GM18867 (cell line): ENCODE data around the gene HYI.
"Not testable (repeated sequence)": the region's sequence is repeated elsewhere in the genome, so short reads cannot be mapped to it uniquely, and the experiment has no call there.

Experiments used
- ATAC-seq: cut with Tn5 transposase; IDR thresholded peaks from one replicate; pipeline ENCODE4 v1.9.1; 2021; ENCODE audit warnings: mild to moderate bottlenecking, moderate library complexity; ENCODE audit not compliant: unreplicated experiment

The HYI gene

GRCh38 chr1:43432171-43432860 lies 21.4 kb downstream of the HYI start:
- no peak for ATAC-seq

DNA sequence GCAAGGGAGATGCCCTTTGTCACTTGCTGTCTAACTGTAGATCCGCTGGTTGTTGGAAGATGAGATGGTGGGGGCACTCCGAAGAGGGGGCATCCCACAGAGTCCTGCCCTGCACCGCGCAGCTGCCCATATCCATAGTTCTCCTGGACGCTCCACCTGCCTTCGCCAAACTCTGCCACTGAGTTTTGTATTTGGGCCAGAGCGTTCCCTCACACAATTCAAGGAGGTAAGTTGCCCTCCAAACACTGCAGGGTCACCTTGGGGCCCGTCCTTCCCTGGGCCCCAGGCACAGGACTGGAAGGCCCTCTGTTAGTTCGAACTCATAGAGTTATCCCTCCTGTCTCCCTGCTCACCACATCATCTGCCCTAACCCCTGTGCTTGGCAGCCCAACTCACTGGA lies 22.1 kb downstream of the HYI start:
- no peak for ATAC-seq

DNA sequence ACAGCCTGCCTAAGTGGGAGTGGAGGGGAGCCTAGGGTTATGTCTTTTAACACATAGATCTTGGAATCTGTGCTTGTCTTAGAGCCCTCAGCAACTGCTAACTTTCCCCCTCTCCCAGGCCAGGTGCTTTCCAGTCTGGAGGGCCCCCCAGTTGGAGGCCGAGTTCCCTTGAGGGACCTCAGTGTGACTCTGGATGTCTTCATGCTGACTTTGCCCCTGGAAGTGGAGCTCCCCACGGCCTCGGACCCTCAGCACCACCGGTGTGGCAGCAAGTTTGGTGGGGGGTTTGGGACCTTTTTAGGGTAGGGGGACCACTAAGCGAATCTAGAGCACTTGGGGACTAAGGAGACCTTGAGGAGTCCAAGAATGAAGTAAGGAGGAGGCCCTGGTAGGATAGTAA lies 22.9 kb downstream of the HYI start:
- no peak for ATAC-seq

DNA sequence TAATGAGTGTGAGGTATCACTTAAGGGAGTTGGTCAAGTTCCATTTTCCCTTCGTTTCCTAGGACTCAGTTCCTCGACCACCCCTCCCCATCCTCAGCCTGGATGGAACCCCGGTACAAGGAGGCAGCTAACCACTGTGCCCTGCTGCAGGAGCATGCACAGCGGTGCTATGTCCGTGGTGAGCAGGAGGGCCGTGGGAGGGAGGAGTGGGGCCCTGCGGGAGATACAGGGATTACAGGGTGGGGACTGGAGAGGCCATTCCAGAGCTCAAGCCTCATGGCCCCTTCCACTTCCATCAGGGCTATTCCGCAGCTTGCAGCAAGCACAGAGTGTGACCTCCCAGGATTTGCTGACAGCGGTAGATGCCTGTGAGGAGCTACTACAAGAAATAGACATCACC lies 25.8 kb downstream of the HYI start:
- no peak for ATAC-seq

DNA sequence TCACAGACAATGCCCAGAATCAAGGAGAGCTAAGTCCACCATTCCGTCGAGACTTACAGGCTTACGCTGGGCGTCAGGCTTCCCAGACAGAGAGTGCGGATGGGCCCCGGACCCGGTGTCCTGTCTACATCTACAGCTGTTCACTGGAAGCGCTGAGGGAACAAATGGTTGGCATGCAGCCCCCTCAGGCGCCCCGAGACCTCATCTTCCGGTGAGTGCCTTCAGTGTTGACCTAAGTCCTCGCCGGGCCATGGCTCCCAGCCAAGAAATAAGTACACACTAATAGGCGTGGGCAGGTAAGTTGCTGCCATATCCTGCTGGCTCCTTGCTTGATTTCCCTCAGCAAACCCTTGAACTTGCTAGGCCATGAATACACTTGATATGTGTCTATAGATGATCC lies 26.2 kb downstream of the HYI start:
- no peak for ATAC-seq

- no peak for ATAC-seq
These were observed 27.5 kb downstream of the HYI start for GRCh38 chr1:43426221-43426620.

DNA sequence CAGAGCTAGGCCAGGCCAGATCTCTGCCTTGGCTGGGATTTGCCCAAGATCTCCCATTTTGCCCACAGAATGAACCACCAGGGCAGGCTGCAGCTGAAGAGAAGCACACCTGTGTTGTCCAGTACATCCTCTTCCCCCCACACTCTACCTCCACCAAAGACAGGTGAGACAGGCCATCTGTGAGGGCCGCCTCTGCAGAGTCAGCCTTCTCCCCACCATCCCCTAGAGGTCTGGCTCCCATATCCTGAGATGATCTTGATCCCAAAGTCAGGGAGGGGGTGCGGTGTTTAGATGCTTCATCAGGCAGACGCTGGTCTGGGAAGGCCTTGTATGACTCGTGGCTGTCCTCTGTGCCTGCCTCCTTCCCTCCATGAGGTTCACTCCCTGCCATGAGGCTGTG lies 28.7 kb downstream of the HYI start:
- no peak for ATAC-seq

DNA sequence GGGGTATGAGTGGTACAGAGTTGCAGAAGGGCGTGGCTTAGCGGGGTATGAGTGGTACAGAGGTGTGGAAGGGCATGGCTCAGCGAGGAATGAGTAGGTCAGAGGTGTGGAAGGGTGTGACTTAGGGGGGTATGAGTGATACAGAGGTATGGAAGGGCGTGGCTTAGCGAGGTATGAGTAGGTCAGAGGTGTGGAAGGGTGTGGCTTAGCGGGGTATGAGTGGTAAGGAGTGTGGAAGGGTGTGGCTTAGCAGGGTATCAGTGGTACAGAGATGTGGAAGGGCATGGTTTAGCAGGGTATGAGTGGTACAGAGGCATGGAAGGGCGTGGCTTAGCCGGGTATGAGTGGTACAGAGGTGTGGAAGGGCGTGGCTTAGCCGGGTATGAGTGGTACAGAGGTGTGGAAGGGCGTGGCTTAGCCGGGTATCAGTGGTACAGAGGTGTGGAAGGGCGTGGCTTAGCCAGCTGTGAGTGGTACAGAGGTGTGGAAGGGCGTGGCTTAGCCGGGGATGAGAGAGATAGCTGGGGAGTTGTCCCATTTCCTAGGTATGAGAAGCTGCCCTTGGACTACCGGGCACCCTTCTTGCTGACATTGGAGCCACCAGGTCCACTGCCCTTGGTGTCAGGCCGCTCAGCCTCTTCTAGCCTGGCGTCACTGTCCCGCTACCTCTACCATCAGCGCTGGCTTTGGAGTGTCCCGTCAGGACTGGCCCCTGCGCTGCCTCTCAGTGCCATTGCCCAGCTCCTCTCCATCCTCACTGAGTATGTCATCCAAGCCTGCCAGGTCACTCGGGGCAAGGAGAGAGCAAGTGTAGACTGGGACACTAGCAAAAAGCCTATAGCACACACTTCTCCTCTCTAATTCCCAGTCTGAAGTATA lies 29.8 kb downstream of the HYI start:
- no peak for ATAC-seq

DNA sequence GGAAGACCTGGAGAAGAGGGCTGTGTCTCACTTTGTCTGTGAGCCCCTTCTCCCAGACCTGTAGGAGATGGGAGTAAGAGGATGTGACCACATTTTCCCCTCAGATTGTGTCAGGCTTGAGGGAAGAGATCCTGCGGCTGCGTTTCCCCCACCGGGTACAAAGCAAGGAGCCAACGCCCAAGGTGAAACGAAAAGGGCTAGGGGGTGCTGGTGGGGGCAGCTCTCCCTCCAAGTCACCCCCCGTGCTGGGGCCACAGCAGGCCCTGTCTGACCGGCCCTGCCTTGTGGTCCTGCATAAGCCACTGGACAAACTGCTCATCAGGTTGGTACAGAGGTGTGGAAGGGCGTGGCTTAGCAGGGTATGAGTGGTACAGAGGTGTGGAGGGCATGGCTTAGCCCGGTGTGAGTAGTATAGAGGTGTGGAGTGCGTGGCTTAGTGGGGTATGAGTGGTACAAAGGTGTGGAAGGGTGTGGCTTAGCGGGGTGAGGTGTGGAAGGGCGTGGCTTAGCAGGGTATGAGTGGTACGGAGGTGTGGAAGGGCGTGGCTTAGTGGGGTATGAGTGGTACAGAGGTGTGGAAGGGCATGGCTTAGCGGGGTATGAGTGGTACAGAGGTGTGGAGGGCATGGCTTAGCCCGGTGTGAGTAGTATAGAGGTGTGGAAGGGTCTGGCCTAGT lies 30.6 kb downstream of the HYI start:
- no peak for ATAC-seq

DNA sequence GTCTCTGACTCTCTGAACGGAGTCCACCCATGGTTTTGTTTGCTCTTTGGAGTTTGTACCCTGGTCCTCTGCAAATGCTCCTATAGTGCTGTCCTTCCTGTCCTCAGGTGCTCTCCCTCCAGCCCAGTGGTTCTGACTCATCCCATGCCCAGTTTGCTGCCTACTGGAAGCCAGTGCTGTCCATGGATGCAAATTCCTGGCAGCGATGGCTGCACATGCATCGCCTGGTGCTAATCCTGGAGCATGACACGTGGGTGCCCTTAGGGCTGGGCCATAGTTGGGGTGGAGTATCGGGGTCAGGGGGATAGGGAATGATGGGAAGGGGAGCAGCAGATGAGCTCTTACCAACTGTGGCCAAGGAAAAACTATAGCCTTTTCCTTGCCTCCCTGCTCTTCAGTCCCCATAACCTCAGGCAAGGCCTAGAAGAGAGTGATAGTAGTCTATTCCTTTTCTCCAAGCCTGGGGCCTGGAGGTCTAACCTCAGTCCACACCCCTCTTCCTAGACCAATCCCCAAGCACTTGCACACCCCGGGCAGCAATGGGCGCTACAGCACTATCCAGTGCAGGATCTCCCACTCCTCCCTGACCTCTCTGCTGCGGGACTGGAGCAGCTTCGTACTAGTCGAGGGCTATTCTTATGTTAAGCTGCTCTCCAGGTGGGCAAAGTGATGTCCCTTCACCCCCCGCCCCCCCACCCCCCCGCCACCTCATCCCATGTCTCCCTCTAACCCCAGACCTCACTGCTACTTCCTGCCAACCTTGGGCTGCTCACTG lies 31.6 kb downstream of the HYI start:
- ATAC-seq = no peak

- ATAC-seq = no peak
These were observed 32.3 kb downstream of the HYI start for GRCh38 chr1:43421396-43421795.

GRCh38 chr1:43420874-43421273 lies 32.9 kb downstream of the HYI start:
- no peak for ATAC-seq

GRCh38 chr1:43419627-43420425 lies 33.9 kb downstream of the HYI start:
- no peak for ATAC-seq

DNA sequence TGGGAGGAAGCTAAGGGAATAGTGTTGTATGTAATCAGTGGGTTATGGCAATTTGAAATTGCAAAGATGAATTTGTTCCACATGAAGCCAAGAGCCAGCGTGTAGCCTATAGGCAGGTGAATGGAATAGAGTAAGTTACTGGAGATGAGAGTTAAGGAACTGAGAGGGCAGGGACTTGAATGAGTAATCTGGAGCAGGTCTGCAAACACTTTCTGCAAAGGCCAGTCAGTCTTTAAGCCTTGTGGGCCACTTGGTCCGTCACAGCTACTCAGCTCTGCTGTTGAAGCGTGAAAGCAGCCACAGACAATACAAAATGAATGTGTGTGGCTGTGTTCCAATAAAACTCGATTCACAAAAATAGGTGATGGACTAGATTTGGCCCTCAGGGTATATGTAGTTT lies 34.9 kb downstream of the HYI start:
- ATAC-seq = no peak

GRCh38 chr1:43415901-43416300 lies 37.8 kb downstream of the HYI start:
- no peak for ATAC-seq

- ATAC-seq = no peak
These were observed 39.0 kb downstream of the HYI start for GRCh38 chr1:43414634-43415223.

- not testable (repeated sequence) for ATAC-seq
These were observed 40.3 kb downstream of the HYI start for GRCh38 chr1:43413426-43413825.

DNA sequence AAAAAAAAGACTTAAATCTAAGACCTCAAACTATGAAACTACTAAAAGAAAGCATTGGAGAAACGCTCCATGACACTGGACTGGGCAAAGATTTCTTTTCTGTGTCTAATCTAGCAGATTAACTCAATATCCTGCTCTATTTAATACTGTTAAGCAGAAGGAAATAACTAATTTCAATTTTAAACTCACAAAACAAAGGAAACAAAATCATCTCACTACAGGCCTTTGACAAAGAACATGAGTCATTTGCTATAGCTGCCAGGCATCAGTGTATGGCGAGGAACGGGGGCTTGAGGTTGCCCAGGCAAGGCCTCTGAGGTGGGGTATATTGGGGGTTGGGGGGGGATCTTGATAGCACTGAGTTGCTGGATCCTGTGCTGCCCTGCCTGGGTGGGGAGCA lies 43.2 kb downstream of the HYI start:
- ATAC-seq = no peak

- ATAC-seq = no peak
These were observed 47.9 kb downstream of the HYI start for GRCh38 chr1:43405876-43406234.
